Measurements from ENCODE around the gene TPPP.

Gene TPPP

GRCh38 chr5:677131-678101 lies 15.7 kb downstream of the TPPP start:
- H3K4me1 ChIP-seq = peaks cover 0 to 30% (median 26%) of the 10 kb centered on the region in 10 experiments; a peak in 18 of 20 replicates
- H3K9me3 ChIP-seq (replicated peaks in 1 of 11) = no peaks in the 10 kb centered on the region
- H4K20me1 ChIP-seq = peaks cover 0 to 50% (median 24%) of the 10 kb centered on the region in 11 experiments; a peak in 16 of 22 replicates
- no peak overlapping the region for H3K4me3 ChIP-seq
- no peak overlapping the region; a peak in 1 of 22 replicates for H3K4me2 ChIP-seq
- peaks cover 0 to 40% (median 7%) of the 10 kb centered on the region in 11 experiments; a peak in 12 of 22 replicates for H3K27me3 ChIP-seq
- H3K36me3 ChIP-seq = no peaks in the 10 kb centered on the region
- H3K27ac ChIP-seq = no peak overlapping the region
- no peak for TF ChIP-seq Cebpa-rat (IDR thresholded peaks at IDR 0.05)
- no peak overlapping the region for H3K9ac ChIP-seq

GRCh38 chr5:676699-677076 lies 16.5 kb downstream of the TPPP start:
- Histone ChIP-seq H3K4me1 (peaks cover 0 to 38% (median 33%) of the 10 kb centered on the region in 10 experiments; a peak in 18 of 20 replicates), H3K36me3 (no peaks in the 10 kb centered on the region), H3K4me3 (no peak overlapping the region), H3K9me3 (replicated peaks in 1 of 11) (no peaks in the 10 kb centered on the region), H4K20me1 (peaks cover 0 to 58% (median 31%) of the 10 kb centered on the region in 11 experiments; a peak in 16 of 22 replicates), H3K9ac (no peak overlapping the region), H3K27me3 (peaks cover 0 to 47% (median 7%) of the 10 kb centered on the region in 11 experiments; a peak in 12 of 22 replicates), H3K27ac (no peak overlapping the region), H3K4me2 (peak overlapping the region in 8 of 11 experiments; percentile 47 to 84 (median 78); a peak in 11 of 22 replicates)
- no peak for TF ChIP-seq Cebpa-rat (IDR thresholded peaks at IDR 0.05)

- no peaks in the 10 kb centered on the region for H3K9me3 ChIP-seq (replicated peaks in 1 of 11)
- no peak overlapping the region for H3K4me3 ChIP-seq
- no peak overlapping the region for H3K27ac ChIP-seq
- peaks cover 0 to 39% (median 34%) of the 10 kb centered on the region in 10 experiments; a peak in 18 of 20 replicates for H3K4me1 ChIP-seq
- peaks cover 0 to 63% (median 38%) of the 10 kb centered on the region in 11 experiments; a peak in 16 of 22 replicates for H4K20me1 ChIP-seq
- peak overlapping the region in 4 of 11 experiments; percentile 15 to 52 (median 40); a peak in 4 of 22 replicates for H3K9ac ChIP-seq
- TF ChIP-seq Cebpa-rat (IDR thresholded peaks at IDR 0.05) = no peak
- H3K27me3 ChIP-seq = peaks cover 0 to 48% (median 7%) of the 10 kb centered on the region in 11 experiments; a peak in 12 of 22 replicates
- H3K36me3 ChIP-seq = no peaks in the 10 kb centered on the region
- H3K4me2 ChIP-seq = peak overlapping the region in 9 of 11 experiments; percentile 8 to 84 (median 76); a peak in 16 of 22 replicates
These were observed 17.1 kb downstream of the TPPP start for GRCh38 chr5:675871-676698.

GRCh38 chr5:675111-675870 lies 17.9 kb downstream of the TPPP start:
- Histone ChIP-seq H3K9me3 (replicated peaks in 1 of 11) (no peaks in the 10 kb centered on the region), H4K20me1 (peaks cover 0 to 71% (median 45%) of the 10 kb centered on the region in 11 experiments; a peak in 16 of 22 replicates), H3K4me3 (no peak overlapping the region), H3K4me1 (peaks cover 0 to 39% (median 34%) of the 10 kb centered on the region in 10 experiments; a peak in 18 of 20 replicates), H3K36me3 (no peaks in the 10 kb centered on the region), H3K27me3 (peaks cover 0 to 48% (median 7%) of the 10 kb centered on the region in 11 experiments; a peak in 12 of 22 replicates), H3K4me2 (peak overlapping the region in 9 of 11 experiments; percentile 8 to 84 (median 76); a peak in 16 of 22 replicates), H3K27ac (no peak overlapping the region), H3K9ac (peak overlapping the region in 4 of 11 experiments; percentile 15 to 52 (median 40); a peak in 4 of 22 replicates)
- TF ChIP-seq Cebpa-rat (IDR thresholded peaks at IDR 0.05) = no peak

GRCh38 chr5:674630-675011 lies 18.5 kb downstream of the TPPP start:
- H3K4me3 ChIP-seq = no peak overlapping the region
- no peak overlapping the region for H3K9ac ChIP-seq
- H3K4me2 ChIP-seq = no peak overlapping the region; a peak in 1 of 22 replicates
- H4K20me1 ChIP-seq = peaks cover 0 to 78% (median 52%) of the 10 kb centered on the region in 11 experiments; a peak in 16 of 22 replicates
- no peaks in the 10 kb centered on the region for H3K9me3 ChIP-seq (replicated peaks in 1 of 11)
- H3K27ac ChIP-seq = no peak overlapping the region
- H3K27me3 ChIP-seq = peaks cover 0 to 48% (median 7%) of the 10 kb centered on the region in 11 experiments; a peak in 12 of 22 replicates
- H3K36me3 ChIP-seq = no peaks in the 10 kb centered on the region
- no peak for TF ChIP-seq Cebpa-rat (IDR thresholded peaks at IDR 0.05)
- peaks cover 0 to 39% (median 34%) of the 10 kb centered on the region in 10 experiments; a peak in 18 of 20 replicates for H3K4me1 ChIP-seq

GRCh38 chr5:673831-674629 lies 19.1 kb downstream of the TPPP start:
- peaks cover 0 to 84% (median 58%) of the 10 kb centered on the region in 11 experiments; a peak in 16 of 22 replicates for H4K20me1 ChIP-seq
- TF ChIP-seq Cebpa-rat (IDR thresholded peaks at IDR 0.05) = no peak
- H3K4me3 ChIP-seq = no peak overlapping the region
- H3K27me3 ChIP-seq = peaks cover 0 to 48% (median 7%) of the 10 kb centered on the region in 11 experiments; a peak in 12 of 22 replicates
- no peak overlapping the region for H3K9ac ChIP-seq
- H3K36me3 ChIP-seq = peaks cover 0 to under 1% (median 0%) of the 10 kb centered on the region in 11 experiments; a peak in 3 of 22 replicates
- no peak overlapping the region; a peak in 1 of 22 replicates for H3K4me2 ChIP-seq
- H3K9me3 ChIP-seq (replicated peaks in 1 of 11) = no peaks in the 10 kb centered on the region
- H3K27ac ChIP-seq = no peak overlapping the region; a peak in 1 of 22 replicates
- peaks cover 0 to 39% (median 34%) of the 10 kb centered on the region in 10 experiments; a peak in 18 of 20 replicates for H3K4me1 ChIP-seq

Data from BLaER1 treated with 17β-estradiol and CSF1 and Interleukin-3, amounts not matched to agents 10 nM and 100 nM (cell line).